Stimulated activated naive CD4-positive, alpha-beta T cell (primary cell): ENCODE data around the gene DHX15.

ENCODE experiments used
- DNase-seq, 6 experiments: peaks; one replicate each; lab custom pipeline; 2025; lab: John Stamatoyannopoulos, UW

Gene DHX15

GRCh38 chr4:24482871-24483270 lies 101.5 kb downstream of the DHX15 start:
- no peak for DNase-seq

DNA sequence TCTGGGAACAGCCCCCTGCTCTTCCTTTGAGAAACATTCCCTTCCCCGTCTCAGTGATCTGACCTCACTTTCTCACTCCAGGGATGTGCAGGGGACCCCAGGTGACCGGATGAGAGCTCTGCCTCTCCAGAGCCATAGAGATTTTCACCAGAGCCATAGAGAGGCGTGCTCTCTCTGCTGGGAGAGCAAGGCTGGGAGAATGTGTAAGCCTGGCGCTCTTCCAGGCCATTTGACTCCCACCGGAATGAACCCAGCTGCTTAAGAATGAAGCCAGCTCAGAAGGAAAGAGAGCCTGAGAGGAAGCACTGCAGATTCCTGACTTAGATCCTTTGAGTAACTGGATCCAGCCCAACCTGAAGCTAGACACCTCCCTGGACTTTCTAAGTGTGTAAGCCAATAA lies 106.4 kb downstream of the DHX15 start:
- DNase-seq: no peak
